SJCRH30 (cell line): ENCODE measurements around the gene MDGA2. TPM values are rescaled to one million over a fixed set of nuclear protein-coding genes. Genes with fewer than 3 reads are reported as not detected.
"Not testable (repeated sequence)": the region's sequence is repeated elsewhere in the genome, so short reads cannot be mapped to it uniquely, and the experiment has no call there.

Experiments used
- DNase-seq, 2 experiments: peaks; one replicate each; pipeline ENCODE4 v3.0.0-alpha.2; 2015 to 2020
- H3K27ac ChIP-seq: fragments of 250-450 bp; sonication (Bioruptor Pico); 2 replicates; pipeline ENCODE4 v1.5.1; 2020; ENCODE audit warnings: mild to moderate bottlenecking, moderate library complexity
- H3K27me3 ChIP-seq: fragments of 250-450 bp; sonication (Bioruptor Pico); 2 replicates; pipeline ENCODE4 v1.5.1; 2020; ENCODE audit warnings: mild to moderate bottlenecking, moderate library complexity
- H3K36me3 ChIP-seq: fragments of 250-450 bp; sonication (Bioruptor Pico); 2 replicates; pipeline ENCODE4 v1.5.1; 2020; ENCODE audit warnings: mild to moderate bottlenecking, moderate library complexity
- H3K4me1 ChIP-seq: fragments of 250-450 bp; sonication (Bioruptor Pico); 2 replicates; pipeline ENCODE4 v1.5.1; 2020; ENCODE audit warnings: mild to moderate bottlenecking, moderate library complexity
- H3K4me3 ChIP-seq: fragments of 250-450 bp; sonication (Bioruptor Pico); 2 replicates; pipeline ENCODE4 v1.5.1; 2020; ENCODE audit warnings: mild to moderate bottlenecking, moderate library complexity
- H3K9me3 ChIP-seq: fragments of 250-450 bp; sonication (Bioruptor Pico); replicated peaks from 2 replicates; pipeline ENCODE4 v1.5.1; 2020; ENCODE audit warnings: mild to moderate bottlenecking, moderate library complexity
- total RNA-seq: library from RNA; depleted of rRNA; stranded (reverse); fragments of >200 nt; shearing (Covaris generic); gene quantifications from 2 replicates; pipeline ENCODE4 v1.2.3, GENCODE V29; 2014

The MDGA2 gene
- total RNA-seq, 1 experiment from 2014 or later, result 1.9 TPM

DNA sequence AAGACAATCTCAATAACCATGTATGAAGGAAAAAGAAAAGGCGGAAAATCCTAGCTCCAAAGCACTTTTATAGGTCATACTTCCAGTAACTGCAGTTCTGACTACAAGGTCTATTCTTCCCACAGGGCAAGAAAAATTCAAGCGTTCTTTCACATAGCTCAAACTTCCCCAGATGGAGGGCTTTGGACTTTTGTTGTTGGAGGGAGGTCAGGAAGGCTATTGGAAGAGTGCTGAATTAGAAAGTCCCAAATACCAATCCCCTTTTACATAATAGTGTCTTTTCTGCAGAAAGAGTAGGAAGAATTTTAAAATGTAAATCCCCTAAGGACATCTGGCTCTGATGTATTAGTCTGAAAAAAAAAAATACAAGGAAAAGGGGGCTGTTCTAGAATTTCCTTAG lies 309.4 kb downstream of the MDGA2 start:
- Histone ChIP-seq H3K27ac (peak overlapping the region; percentile 58), H3K9me3 (no peaks in the 10 kb centered on the region), H3K27me3 (no peaks in the 10 kb centered on the region), H3K4me3 (no peak overlapping the region), H3K4me1 (peaks cover 13% of the 10 kb centered on the region), H3K36me3 (no peaks in the 10 kb centered on the region)
- no peak for DNase-seq

DNA sequence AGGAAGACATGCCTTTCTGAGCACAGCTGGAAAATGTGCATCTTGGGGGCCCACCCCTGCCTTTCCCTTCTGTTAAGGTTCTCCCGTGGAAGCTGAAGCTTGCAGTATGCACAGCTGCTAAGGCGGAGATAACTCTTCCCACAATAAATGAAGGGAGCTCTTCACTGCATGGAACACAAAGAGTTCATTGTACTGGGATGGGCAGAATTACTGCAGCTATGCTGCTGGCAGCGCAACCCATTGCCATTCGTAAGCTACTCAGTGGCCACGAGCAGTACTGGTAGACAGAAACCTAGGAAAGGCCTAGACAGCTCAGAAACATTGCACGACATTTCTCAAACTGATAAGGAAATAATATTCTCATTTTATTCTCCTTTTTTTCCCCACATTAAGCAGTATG lies 310.2 kb downstream of the MDGA2 start:
- DNase-seq, result peak; percentile 79 to 92
- Histone ChIP-seq H3K27me3 (no peaks in the 10 kb centered on the region), H3K9me3 (no peaks in the 10 kb centered on the region), H3K4me1 (peaks cover 13% of the 10 kb centered on the region), H3K4me3 (no peak overlapping the region; the same call in 1 of the 2 replicates), H3K27ac (peak overlapping the region; percentile 58), H3K36me3 (no peaks in the 10 kb centered on the region)

DNA sequence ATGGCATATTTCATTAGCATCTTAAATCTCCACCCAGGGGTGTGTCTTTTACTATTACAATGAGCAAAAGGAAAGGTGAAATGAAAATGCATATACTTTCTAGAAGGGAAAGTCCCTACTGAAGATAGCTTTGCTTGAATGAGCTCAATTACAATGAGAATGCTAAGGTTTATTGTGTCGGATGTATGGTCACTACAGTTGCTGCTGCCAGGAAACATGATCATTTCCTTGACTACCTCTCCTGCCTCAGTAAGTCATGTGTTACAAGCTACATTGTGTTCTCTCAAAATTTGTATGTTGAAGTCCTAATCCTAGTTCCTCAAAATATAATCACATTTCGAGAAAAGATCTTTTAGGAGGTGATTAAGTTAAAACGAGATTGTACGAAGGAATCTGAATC lies 322.2 kb downstream of the MDGA2 start:
- Histone ChIP-seq H3K27ac (no peak overlapping the region), H3K4me3 (no peak overlapping the region), H3K27me3 (no peaks in the 10 kb centered on the region), H3K4me1 (no peaks in the 10 kb centered on the region), H3K36me3 (no peaks in the 10 kb centered on the region), H3K9me3 (no peaks in the 10 kb centered on the region)
- no peak for DNase-seq

DNA sequence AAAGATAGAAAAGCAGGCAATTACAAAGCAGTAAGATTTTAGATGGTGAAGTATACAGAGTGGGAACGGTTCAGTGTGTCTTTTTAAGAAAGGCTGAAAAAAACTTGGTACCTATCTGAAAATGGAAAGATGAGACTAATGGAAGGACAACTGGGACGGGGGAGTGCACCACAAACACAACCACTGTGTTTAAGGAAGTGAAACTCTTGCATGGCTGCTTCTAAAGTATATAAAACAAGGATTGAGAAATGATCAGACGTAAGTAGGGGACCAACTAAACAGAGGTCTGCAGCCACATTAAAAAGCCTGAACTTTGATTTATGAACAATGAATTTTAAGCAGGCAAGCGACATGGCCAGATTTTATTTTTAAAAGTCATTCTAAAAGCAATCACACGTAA lies 328.6 kb downstream of the MDGA2 start:
- Histone ChIP-seq H3K27me3 (no peaks in the 10 kb centered on the region), H3K27ac (no peak overlapping the region), H3K4me3 (no peak overlapping the region), H3K9me3 (no peaks in the 10 kb centered on the region), H3K4me1 (no peaks in the 10 kb centered on the region), H3K36me3 (no peaks in the 10 kb centered on the region)
- no peak for DNase-seq

DNA sequence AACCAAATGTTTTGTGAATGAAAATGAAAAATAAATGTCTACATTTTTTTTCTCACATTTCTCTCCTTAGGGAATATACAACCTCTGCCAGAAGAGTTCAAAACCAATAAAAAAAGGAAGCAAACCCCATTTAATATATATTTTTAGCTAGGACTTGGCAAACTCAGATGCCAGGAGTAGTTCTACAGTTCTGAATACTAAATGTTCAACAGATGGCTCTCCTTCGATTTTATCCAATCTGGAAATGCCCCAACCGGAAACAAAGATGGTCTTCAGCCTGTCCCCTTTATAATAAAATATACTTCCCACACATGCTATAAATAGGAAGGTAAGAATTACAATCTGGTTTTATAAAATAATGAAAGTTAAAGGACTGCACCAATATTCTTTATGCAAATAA lies 330.4 kb downstream of the MDGA2 start:
- Histone ChIP-seq H3K4me1 (no peaks in the 10 kb centered on the region), H3K36me3 (no peaks in the 10 kb centered on the region), H3K27ac (no peak overlapping the region), H3K27me3 (no peaks in the 10 kb centered on the region), H3K4me3 (no peak overlapping the region), H3K9me3 (no peaks in the 10 kb centered on the region)
- no peak for DNase-seq

DNA sequence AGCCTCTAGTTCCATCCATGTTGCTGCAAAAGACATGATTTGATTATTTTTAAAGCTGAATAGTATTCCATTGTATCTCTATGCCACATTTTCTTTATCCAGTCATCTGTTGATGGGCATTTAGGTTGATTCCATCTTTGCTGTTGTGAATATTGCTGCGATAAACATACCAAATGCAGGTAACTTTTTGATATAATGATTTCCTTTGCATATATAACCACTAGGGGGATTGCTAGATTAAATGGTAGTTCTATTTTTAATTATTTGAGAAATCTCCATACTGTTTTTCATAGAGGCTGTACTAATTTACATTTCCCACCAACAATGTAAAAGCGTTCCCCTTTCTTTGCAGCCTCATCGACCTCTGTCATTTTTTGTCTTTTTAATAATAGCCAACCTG lies 342.5 kb downstream of the MDGA2 start:
- Histone ChIP-seq H3K27ac (no peak overlapping the region), H3K9me3 (no peaks in the 10 kb centered on the region), H3K36me3 (no peaks in the 10 kb centered on the region), H3K4me3 (no peak overlapping the region), H3K27me3 (no peaks in the 10 kb centered on the region), H3K4me1 (peaks cover 13% of the 10 kb centered on the region)
- DNase-seq, result no peak

DNA sequence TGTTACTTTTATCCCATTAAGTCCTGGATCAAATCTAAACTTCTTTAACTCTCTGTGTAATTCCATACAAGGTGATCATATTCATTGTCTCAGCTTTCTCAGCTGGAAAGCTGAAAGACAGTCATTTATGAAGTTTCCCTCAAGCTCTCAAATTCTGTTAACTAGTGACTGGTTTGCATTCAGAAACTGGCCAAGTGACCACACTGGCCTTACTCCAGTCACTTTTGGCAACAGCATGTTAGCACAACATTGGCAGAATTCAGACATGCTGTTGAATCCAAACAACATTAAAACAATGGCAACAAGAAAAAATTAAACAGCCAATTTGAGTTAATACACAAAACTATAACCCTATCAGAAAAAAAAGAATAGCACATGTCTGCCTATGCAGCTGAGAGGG lies 343.3 kb downstream of the MDGA2 start:
- Histone ChIP-seq H3K9me3 (no peaks in the 10 kb centered on the region), H3K4me3 (no peak overlapping the region), H3K27me3 (no peaks in the 10 kb centered on the region), H3K4me1 (peaks cover 10% of the 10 kb centered on the region), H3K27ac (no peak overlapping the region), H3K36me3 (no peaks in the 10 kb centered on the region)
- DNase-seq, result no peak

DNA sequence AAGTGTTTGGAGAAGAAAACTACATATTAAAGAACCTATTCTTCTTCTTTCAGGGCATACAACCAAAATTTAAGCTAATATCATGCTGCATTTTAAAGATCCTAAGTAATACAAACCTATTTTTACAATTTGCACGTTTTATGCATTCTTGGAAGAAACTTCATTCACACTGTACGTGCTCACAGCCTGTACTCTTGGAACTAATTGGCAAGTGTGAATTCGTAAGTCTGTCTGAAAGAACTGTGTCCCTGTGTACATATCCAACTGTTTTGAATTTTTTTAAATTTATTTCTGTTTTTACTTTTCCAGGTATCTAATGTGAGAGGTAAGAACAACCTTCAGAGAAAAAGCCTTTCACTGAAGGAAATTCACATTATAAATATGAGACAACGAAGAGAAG lies 347.0 kb downstream of the MDGA2 start:
- Histone ChIP-seq H3K36me3 (no peaks in the 10 kb centered on the region), H3K9me3 (no peaks in the 10 kb centered on the region), H3K4me3 (no peak overlapping the region), H3K4me1 (peaks cover 10% of the 10 kb centered on the region), H3K27me3 (no peaks in the 10 kb centered on the region), H3K27ac (no peak overlapping the region)
- no peak for DNase-seq

DNA sequence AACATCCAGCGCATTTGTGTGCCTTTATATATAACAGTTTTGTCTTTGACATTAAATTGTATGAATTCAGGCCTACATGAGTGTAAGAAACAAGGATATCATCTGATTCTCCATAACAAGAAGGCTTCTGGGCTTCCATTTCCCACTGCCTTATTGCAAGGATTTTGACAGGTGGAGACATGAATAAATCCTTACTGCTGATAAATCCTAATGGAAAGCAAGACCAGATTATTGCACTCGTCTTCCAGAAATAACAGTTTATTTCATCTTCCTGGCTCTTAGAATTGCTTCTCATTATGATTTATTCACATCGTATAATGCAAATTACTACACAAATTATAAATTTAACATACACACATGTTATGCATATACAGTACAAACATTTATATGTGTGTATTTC lies 348.1 kb downstream of the MDGA2 start:
- no peaks in the 10 kb centered on the region for H3K36me3 ChIP-seq
- H3K27ac ChIP-seq, result no peak overlapping the region
- H3K27me3 ChIP-seq, result no peaks in the 10 kb centered on the region
- H3K4me3 ChIP-seq, result no peak overlapping the region
- H3K9me3 ChIP-seq, result no peaks in the 10 kb centered on the region
- no peak for DNase-seq
- H3K4me1 ChIP-seq, result peaks cover 10% of the 10 kb centered on the region

DNA sequence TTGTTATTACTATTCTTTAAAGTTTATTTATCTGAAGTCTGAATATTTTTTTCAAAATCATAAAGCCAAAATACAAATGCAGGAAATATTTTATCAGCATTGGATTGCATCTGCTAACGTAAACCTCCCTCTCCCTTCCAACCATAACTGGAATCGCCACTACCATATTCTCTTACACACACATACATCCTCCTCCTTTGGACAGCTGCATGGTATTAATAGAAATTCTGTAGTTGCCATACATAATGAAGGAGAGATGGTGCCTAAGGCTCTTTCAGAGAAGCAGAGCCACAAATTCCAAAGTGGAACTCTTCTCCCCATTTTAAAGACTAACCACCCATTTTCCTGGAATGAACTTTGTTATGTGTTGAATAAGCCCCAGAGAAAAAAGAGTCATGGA lies 352.7 kb downstream of the MDGA2 start:
- Histone ChIP-seq H3K36me3 (no peaks in the 10 kb centered on the region), H3K27ac (peak overlapping the region; percentile 33)

DNA sequence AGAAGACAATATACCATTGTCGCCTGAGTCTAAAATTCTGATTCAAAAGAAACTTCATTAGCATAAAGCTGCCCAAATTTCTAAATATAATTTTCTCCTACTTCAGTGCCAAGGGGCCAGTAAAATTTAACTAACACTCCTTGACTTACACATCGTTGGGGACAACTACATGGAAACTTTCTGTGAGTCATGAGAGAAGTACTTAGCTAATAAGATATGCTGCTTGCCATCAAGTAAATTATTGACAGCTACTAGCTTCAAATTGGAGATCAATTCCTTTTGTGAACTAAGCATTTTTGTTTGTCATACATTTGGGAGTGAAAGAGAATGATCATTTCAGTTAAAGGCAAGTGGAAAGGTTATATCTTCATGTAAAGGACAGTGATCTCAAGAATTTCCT lies 373.3 kb downstream of the MDGA2 start:
- Histone ChIP-seq H3K36me3 (no peaks in the 10 kb centered on the region), H3K27me3 (no peaks in the 10 kb centered on the region), H3K9me3 (no peaks in the 10 kb centered on the region), H3K27ac (no peak overlapping the region), H3K4me1 (peaks cover 7% of the 10 kb centered on the region; the same call in 1 of the 2 replicates), H3K4me3 (no peak overlapping the region)
- DNase-seq, result no peak

More for the DNA sequence above, 352.7 kb downstream of the MDGA2 start:
- H3K4me1 ChIP-seq, result peaks cover 12% of the 10 kb centered on the region
- no peaks in the 10 kb centered on the region for H3K27me3 ChIP-seq
- no peaks in the 10 kb centered on the region for H3K9me3 ChIP-seq
- peak overlapping the region; percentile 33 for H3K4me3 ChIP-seq
- DNase-seq, result peak; percentile 17 to 75

DNA sequence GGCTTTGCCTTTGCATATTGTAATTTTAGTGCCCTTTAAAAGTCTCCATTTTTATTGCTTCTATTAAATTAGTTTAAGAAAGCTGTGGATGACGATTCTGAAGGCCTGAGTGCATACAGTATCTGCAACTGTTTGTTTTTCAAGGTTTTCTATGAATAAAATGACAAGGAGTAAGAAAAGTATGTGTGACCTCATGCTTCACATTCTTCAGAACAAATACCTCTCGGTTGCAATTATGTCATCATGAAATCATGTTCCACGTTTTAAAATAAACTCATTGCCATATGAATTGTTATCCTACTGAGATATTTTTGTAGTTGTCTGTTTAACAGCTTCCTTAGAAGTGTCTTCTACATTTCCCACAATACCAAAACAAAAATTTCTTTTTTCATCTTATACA lies 374.6 kb downstream of the MDGA2 start:
- DNase-seq, result no peak

DNA sequence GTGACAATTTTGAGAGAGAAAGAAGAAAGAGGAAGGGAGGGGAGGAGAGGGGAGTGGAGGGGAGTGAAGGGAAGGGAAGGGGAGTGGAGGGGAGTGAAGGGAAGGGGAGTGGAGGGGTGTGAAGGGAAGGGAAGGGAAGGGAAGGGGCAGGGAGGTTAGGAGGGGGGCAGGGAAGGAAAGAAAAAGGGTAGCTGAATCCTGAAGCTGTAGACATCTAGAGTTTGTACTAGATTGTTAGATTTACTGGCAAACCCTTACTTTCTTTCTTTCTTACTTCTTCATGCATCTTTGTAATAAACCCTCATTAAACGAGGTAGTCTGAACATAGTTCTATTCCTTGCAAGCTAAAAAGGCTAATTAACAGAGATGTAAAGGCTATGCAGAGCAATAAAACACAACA lies 378.0 kb downstream of the MDGA2 start:
- peaks cover 7% of the 10 kb centered on the region; the same call in 1 of the 2 replicates for H3K4me1 ChIP-seq
- H3K9me3 ChIP-seq, result no peaks in the 10 kb centered on the region
- H3K27ac ChIP-seq, result no peak overlapping the region
- DNase-seq, result no peak
- no peaks in the 10 kb centered on the region for H3K27me3 ChIP-seq
- H3K36me3 ChIP-seq, result no peaks in the 10 kb centered on the region
- H3K4me3 ChIP-seq, result no peak overlapping the region

More for the DNA sequence above, 374.6 kb downstream of the MDGA2 start:
- no peak overlapping the region for H3K27ac ChIP-seq
- H3K9me3 ChIP-seq, result no peaks in the 10 kb centered on the region
- H3K36me3 ChIP-seq, result no peaks in the 10 kb centered on the region
- H3K4me1 ChIP-seq, result peaks cover 7% of the 10 kb centered on the region; the same call in 1 of the 2 replicates
- H3K27me3 ChIP-seq, result no peaks in the 10 kb centered on the region
- H3K4me3 ChIP-seq, result no peak overlapping the region

DNA sequence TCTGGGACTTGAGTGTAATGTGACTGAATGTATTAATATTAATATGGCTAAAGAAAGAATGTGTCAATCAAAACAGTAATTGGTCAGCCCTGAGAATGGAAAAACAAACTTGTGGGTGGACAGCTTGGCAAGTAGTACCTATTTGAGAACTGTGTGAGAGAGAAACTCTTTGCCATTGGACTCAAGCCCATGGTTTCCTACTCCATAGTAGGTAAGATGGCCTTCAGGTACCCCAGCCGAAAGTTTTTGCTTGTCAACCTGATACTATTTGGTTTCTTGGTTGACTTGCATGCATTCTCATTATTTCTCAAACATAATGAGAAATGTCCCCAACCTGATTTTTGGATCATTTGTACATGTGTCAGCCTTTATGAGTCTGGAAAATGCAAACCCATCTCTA lies 391.1 kb downstream of the MDGA2 start:
- no peak overlapping the region for H3K27ac ChIP-seq
- H3K4me3 ChIP-seq, result no peak overlapping the region
- no peaks in the 10 kb centered on the region for H3K36me3 ChIP-seq
- H3K4me1 ChIP-seq, result no peaks in the 10 kb centered on the region
- H3K27me3 ChIP-seq, result no peaks in the 10 kb centered on the region
- no peaks in the 10 kb centered on the region for H3K9me3 ChIP-seq
- DNase-seq, result no peak

DNA sequence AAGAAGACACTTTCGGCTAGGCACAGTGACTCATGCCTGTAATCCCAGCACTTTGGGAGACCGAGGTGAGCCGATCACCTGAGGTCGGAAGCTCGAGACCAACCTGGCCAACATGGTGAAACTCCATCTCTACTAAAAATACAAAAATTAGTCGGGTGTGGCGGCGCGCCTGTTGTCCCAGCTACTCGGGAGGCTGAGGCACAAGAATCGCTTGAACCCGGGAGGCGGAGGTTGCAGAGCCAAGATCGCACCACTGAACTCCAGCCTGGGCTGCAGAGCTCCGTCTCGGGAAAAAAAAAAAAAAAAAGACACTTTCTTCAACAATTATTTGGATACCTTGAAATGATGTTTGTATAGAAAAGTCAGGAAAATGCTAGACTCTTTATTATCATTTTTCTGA lies 393.6 kb downstream of the MDGA2 start:
- H3K4me1 ChIP-seq, H3K36me3 ChIP-seq, H3K27me3 ChIP-seq, H3K4me3 ChIP-seq, DNase-seq, H3K9me3 ChIP-seq, H3K27ac ChIP-seq: not testable (repeated sequence)

DNA sequence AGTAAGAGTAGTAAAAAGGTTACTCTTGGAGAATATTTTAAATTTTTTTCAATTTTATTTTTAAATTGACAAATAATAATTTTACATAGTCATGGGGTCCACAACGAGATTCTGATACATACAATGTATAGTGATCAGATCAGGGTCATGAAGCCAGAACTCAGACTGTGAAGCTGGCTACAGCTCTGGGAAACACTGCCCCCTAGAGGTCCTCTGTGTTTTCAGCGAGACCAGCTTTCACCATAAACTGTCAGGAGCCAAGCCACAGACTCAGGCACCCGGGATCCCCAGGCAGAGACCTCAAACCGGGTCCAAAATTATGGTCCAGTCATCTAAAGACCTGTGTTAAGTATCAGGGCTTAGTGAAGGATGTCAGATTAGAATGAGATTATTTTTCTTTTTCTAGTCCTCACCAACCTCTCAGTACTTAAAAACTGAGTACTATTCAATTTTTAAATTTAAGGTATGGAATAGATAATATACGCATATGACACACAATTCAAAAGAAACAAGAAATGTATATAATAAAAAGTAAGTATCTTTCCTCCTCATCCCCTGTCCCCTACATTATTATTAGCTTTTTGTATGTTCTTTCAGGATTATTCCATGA lies 397.1 kb downstream of the MDGA2 start:
- peak; percentile 45 to 81 for DNase-seq
- Histone ChIP-seq H3K36me3 (no peaks in the 10 kb centered on the region), H3K4me3 (no peak overlapping the region), H3K9me3 (no peaks in the 10 kb centered on the region; the same call in 1 of the 2 replicates), H3K4me1 (no peaks in the 10 kb centered on the region), H3K27ac (no peak overlapping the region), H3K27me3 (no peaks in the 10 kb centered on the region)
